NCI-H2196 treated with DMSO at 0.1 percent for 48 hours (cell line): Measurements from ENCODE around the gene KRTAP10-3.

Experiments
- DNase-seq: peaks from one replicate; lab custom pipeline; 2025; ENCODE audit not compliant: unreplicated experiment; lab: John Stamatoyannopoulos, UW

The KRTAP10-3 gene

DNA sequence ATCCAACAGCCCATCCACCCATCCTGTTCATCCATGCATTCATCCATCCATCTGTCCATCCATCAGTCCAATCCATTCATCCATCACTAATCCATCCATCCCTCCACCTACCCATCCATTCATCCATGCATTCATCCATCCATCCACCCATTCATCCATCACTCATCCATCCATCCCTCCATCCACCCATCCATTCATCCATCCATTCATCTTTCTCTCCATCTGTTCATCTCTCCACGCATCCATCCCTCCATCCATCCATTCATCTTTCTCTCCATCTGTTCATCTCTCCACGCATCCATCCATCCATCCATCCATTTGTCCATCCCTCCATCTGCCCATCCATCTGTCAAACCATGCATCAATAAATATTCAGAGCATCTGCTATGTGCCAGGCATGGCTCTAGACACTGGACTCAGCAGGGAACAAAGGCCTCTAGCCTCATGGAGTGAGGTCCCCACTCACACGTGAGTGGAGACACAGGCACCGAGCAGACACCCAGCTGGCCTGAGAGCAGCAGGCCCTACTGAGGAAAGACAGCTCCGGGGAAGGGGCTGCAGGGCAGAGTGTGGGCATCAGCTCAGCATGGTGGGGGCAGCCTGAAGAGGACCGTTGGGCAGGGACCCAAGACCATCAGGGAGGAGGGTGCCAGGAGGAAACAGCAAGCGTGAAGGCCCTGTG is 28.2 kb downstream of the KRTAP10-3 start:
- DNase-seq = no peak

DNA sequence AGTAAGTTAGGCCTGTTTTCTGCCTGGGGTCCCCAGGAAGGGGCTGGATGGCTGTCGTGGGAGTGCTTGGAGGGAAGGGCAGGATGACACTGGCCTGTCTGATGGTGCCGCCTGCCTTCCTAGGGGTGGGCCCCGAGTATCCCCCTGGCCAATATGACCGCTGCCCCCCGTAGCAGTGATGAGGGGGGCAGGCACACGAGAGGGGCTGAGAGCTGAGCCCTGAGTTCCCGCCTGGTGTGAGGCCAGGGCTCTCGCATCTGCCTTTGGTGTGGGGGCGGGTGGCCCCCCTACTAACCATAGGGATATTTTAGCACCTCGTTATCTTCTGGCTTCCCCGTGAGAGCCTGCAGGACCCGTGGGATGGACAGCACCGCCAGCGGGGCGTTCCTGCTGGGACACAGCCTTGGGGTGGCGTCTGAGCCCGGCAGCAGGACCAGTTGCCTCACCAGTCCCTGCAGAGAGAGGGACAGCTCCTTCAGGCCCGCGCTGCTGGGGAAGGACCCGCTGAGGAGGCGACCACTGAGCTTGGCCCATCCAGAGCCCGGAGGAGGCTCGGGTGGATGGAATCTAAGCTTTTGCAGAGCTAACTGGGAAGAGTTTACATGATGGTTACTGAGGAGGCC is 29.0 kb downstream of the KRTAP10-3 start:
- no peak for DNase-seq

DNA sequence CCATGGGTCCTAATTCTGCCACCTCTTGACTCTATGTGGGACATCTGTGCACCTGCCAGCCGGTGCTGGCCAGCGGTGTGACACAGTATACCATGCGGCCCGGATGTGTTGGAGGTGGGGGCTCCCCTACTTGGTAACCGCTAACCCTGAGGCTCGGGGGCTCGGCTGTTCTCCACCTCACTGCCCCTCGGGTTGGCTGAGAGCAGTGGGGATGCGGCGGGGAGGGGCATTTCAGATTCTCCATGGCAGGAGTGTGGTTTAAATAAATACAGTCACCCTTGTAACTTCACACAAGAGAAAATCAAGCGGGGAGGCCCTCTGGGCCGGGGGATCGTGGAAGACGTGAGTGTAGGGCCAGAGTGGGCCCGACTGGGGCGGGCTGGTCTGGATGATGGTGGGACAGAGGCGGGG is 29.6 kb downstream of the KRTAP10-3 start:
- no peak for DNase-seq

DNA sequence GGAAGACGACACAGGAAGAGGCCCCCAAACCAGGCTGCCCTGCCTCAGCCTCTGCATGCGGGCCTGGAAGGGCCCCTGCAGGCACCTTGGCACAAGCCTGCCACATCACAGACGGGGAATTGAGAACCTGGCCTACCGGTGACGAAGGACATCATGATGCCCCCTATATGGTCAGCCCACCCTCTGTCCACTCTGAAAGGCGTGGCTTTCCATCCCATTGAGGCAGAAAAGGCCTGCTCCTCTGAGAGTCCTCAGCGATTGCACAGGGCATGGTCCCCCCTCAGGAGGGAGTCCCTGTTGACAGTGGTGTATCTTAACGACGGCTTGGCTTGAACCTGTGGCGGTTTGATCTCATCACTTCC is 30.0 kb downstream of the KRTAP10-3 start:
- no peak for DNase-seq

DNA sequence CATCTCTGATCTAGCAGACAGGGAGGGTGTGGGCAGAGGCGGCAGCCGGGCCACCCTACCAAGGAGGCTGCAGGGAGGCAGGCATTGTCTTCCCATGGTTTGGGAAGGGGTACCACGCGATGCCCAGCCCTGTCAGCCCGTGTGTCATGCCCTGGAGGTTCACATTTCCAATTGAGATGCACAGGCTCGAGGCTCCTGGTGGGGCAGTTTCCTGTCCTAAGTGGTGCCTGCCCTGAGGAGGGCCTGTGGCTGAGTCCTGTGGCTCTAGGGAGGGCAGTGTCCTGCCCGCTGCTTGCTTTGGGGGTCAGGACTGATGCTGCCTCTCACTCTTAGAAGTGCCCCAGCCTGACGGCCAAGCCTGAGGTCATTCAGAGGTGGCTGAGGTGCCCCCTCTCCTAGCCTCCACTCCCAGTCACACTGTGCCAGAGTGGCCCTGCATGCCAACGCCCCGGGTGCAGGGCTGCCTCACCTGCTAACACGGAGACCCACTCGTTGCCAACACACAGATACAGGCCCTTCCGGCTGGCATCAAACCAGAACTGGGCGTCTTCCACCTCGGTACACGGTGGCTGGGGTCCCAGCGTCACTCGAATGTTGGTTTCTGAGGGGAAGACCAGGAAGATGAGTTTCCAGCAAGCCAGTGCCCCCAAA is 30.5 kb downstream of the KRTAP10-3 start:
- no peak for DNase-seq

DNA sequence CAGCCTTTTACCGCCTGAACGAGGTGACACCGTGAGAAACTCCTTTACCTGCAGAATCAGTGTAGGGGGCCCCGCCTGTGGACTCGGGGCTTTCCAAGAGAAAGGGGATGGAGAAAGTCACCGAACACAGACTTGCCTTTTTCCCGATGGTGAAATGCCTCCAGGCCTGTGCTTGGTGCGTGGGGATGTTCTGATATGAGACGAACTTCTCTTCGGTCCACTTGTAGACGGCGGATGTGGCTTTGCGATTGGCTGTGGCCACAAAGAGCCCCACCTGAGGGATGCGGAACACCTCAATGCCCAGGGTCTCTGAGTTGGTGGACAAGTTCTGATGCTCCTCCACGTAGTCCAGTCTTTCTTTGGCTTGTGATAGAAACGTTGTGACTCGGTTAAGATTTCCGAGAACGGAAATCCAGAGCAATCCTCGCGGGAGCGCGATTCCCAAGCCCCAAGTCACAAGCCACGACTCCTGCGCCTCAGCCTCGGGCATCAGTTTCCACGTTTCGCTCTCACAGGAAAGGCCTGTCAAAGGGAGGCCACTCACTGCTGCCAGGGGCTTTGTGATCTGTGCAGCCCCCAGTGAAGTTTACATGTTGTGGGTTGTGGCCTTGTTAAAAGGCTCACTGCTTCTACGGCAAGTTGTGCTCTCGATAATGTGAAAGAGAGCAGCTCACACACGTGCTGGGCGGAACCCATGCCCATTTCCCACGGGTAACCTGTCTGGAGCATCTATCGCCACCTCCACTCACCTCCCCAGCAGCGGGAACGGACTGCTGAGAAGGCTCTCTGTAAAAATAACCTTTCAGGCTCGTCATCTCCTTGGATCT is 31.2 kb downstream of the KRTAP10-3 start:
- no peak for DNase-seq

DNA sequence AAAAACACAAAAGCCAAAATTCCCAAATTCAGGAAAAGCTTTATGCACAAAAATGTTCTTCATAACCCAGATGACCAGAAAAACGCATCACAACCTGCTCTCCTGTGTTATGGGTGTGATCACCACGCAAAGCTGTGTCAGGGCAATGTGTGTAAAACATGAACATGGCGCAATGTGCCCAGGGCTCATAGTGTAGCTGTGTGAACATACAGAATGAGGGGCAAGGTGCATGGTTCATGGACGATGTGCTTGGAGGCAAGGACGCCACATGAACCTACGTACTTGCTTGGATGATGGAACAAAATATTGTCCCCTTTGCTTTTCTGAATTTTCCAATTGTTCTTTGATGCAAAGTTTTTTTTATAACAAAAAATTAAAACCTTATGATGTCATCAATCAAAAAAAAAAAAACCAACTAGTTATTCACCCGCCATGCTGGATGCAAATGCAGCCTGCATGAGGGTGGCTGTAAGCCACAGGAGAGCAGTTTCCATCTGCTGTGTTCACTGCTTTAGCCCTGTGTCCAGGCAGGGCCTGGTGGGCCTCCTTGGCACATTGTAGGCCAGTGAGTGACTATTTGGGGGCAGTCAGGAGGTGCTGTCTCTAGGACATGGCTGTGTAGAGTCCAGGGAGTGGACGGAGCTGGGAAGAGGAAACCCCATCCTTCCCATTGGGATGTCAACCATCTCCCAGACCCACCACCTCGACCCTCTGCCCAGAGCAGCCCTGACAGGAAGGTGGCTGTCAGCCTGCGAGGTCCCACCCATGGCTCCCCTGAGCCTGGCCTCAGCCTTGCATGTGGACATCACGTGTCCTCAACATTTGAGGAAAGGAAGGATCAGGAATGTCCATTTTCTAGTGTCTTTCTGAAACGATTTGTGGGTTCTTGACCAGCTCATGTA is 32.2 kb downstream of the KRTAP10-3 start:
- DNase-seq = no peak

DNA sequence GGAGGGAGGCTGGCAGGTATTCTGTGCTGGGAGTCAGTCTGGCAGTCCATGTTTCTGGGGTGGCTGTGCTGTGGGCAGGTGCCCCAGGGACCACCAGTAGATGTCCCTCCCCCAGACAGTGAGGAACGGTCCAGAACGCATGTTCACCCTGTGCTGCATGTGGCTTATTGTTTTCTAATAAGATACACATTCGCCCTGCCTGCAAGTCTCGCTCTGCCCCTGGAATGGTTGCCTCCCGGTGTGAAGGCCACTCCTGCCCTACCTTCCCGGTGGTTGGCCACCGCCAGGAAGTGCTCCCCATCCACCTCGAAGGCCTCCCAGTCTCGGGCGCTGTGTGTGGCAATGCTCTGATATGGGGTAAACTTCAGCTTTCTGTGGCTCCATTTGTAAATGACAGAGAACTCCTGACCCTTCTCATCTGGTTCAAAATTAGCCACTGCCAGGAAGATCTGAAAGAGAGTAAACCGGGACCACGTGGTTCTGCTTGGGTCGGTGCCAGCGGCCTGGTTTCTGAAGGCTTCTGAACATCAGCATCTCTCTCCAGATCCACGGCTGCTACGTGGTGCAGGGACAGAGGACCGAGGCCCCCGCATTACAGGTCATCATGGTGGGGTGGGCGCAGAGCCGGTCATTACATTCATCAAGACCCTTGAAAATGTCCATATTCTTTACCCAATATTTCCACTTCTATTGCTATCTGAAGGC is 33.1 kb downstream of the KRTAP10-3 start:
- no peak for DNase-seq

DNA sequence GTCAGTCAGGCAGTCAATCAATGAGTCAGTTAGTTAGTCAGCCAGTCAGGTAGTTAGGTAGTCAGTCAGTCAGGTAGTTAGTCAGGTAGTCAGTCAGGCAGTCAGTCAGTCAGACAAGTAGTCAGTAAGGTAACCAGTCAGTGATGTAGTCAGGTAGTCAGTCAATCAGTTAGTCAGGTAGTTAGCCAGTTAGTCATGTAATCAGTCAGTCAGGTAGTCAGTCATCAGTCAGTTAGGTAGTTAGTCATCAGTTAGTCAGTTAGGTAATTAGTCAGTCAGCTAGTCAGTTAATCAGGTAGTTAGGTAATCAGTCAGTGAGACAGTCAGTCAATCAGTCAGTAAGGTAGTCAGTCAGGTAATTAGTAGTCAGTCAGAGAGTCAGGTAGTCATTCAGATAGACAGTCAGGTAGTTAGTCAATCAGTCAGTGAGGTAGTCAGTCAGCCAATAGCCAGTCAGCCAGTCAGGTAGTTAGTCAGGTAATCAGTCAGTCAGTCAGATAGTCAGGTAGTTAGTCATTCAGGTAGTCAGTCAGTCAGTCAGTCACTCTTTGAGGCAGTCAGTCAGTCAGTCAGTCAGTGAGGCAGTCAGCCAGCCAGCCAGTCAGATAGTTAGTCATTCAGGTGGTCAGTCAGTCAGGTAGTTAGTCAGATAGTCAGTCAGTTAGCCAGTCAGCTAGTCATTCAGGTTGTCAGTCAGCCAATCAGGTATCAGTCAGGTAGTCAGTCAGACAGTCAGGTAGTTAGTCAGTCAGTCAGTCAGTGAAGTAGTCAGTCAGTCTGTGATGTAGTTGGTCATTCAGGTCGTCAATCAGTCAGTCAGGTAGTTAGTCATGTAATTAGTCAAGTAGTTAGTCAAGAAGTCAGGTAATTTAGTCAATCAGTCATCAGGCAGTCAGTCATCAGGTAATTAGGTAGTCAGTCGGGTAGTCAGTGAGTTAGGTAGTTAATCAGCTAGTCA is 33.9 kb downstream of the KRTAP10-3 start:
- no peak for DNase-seq

DNA sequence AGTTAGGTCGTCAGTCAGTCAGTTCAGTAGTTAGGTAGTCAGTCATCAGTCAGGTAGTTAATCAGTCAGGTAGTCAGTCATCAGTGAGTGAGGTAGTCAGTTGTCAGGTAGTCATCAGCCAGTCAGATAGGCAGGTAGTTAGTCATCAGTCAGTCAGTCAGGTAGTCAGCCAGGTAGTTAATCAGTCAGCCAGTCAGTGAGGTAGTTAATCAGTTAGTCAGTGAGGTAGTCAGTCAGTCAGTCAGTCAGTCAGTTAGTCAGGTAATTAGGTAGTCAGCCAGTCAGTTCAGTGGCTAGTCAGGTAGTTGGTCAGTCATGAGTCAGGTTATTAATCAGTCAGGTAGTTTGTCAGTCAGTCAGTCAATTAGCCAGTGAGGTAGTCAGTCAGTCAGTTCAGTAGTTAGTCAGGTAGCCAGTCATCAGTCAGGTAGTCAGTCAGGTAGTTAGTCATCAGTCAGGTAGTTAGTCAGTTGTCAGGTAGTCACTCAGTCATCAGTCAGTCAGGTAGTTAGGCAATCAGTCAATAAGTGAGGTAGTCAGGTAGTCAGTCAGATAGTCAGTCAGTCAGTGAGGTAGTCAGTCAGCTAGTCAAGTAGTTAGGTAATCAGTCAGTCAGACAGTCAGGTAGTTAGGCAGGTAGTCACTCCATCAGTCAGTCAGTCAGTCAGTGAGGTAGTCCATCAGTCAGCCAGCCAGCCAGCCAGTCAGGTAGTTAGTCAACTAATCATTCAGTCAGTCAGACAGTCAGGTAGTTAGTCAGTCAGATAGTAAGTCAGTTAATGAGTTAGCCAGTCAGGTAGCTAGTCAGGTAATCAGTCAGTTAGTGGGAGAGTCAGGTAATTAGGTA is 34.8 kb downstream of the KRTAP10-3 start:
- no peak for DNase-seq

DNA sequence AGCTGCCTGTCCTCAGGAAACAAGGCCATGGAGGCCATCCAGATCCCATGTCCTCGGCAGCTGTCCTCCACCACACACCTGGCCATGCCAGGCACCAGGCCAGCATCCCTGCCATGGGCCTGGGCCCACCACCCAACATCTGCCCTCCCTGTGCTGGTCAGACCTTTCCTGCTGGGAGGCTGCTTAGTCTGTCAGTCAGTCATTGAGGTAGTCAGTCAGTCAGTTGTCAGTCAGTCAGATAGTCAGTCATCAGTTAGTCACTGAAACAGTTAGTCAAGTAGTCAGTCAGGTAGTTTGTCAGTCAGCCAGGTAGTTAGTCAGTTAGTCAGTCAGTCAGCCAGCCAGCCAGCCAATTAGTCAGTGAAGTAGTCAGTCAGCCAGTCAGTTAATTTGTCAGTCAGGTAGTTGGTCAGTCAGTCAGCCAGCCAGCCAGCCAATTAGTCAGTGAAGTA is 35.8 kb downstream of the KRTAP10-3 start:
- no peak for DNase-seq

DNA sequence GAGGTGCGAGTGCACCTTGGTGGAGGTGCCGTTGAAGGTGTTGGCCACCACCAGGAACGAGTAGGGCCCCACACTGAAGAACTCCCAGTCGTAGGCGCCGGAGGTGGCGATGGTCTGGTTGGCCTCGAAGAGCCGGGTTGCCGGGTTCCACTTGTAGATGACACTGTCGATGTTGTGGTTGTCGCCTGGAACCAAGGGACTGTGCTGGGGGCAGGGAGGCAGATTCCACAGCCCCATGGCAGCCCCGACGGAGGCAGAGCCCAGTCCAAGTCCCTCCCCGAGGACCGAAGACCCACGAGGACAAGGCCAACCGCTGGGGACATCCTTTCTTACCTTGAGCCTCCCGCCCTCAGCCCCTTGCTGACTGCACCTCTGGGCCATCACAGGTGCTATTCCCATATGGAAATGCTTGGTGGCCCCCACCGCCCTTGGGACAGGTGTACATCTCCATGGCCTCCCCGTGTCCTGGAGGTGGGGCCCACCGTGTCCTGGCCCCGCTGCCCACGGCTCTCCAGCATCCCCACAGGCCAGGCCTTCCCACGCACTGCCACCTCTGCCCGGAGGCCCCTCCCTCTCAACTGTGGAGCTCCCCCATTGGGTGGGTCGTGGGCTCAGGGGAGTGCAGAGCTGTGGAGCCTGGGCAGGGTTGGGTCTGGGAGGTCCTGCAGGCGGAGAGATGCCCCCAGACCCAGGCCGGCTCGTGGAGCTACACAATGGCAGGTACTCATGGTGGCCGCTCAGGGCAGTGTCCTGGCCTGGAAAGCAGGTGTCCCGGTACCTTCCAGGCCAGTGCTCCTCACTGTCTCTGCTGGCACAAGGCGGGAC is 36.5 kb downstream of the KRTAP10-3 start:
- DNase-seq = no peak

DNA sequence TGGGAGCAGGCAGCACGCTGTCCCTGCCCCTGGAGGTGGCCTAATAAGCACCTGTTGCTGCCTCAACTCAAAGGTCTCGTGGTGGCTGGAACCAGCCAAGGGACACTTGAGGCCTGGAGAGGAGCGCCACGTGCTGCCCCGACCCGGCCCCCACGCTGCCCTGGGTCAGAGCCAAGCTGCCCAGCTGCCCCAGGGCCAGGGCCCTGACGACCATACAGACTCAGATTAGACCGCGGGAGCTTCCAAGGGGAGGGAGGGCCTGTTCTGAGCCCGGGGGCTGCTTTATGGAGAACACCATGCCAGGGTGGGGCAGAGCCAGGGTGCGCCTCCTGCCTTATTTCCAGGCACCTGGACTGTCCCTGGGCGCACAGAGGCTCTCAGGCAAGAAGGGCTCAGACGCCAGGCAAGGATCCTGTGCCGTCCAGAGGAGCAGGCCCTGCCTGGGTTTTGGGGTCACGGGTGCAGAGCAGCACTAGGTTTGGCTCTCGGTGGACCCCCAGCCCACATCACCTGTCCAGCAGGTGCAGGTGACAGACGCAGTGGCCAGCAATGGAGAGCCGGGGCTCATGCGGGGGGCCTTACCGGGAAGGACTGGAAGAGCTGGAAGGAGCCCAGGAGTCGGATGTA is 37.2 kb downstream of the KRTAP10-3 start:
- no peak for DNase-seq

DNA sequence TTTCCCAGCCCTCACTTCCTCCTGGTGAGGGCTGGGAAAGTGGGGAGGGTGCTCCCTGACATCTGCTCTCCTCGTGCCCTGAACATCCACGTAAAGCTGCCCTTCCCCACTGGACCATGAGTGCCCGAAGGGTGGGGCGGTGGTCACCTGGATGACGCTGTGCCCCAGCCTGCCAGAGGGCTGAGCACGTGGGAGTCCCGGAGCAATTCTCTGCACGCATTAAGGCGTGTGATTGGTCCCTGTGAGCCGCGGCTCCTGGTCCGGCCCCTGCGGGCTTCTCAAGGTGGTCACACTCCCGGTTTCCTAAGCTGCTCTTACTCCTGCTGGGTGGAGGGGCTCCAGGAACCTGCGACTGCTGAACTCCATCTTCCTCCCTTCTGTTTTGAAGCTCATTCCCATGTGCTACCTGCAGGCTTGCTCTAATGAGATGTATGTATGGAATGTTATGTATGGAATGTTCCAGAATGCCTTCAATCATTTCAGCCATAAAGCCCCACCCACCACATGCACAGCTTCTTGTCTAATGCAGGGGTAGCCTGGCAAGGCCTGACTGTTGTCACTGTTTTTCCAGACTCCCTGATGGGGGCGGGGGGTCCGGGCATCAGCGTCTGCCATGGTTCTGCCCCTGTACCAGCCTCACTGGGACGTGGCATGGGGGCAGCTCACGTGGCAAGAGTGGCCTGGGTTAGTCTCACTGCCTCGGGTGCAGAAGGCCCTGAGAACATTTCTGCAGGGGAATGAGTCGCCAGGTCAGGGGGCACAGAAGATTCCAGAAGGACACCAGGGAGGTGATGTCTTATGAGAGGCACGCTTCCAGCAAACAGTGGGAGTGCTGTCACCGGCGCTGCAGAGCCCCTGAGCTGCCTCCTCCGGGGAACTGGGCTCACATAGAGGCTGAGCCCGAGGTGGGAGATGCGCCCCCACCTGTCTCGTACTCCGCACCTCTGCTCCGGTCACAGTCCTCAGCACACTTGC is 38.0 kb downstream of the KRTAP10-3 start:
- DNase-seq = no peak
